ENCODE results near the gene SREK1.

Gene SREK1

DNA sequence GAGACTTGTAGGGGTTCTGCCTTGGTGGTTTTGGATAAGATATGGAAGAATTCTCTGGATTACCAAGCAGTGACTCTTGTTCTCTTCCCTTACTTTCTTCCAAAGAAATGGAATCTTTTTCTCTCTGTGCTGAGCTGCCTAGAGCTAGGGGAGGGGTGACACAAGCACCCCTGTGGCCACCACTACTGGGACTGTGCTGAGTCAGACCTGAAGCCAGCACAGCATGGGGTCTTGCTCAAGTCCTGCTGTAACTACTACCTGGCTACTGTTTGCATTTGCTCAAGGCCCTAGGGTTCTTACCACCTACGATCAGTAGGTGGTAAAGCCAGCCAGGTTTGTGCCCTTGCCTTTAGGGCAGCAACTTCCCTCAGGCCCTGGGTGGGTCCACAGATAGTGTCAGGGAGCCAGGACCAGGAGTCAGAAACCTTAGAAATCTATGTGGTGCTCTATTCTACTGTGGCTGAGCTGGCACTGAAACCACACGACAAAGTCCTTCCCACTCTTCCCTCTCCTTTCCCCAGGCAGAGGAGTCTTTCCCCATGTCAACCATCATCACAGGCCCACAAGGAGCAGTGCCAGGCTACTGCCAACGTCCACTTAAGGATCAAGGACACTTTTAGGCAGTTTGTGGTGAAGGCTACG, 53.8 kb downstream of the SREK1 start:
- H3K4me2 ChIP-seq (ENCODE audit: low read length) = no peak overlapping the region
- H3K4me1 ChIP-seq = no peaks in the 10 kb centered on the region
- no peaks in the 10 kb centered on the region for H3K79me2 ChIP-seq
- H3K9ac ChIP-seq = no peak overlapping the region
- no peak overlapping the region for H3K4me3 ChIP-seq (ENCODE audit: low read depth, low read length)
- no peak overlapping the region for H2AFZ ChIP-seq
- no peaks in the 10 kb centered on the region for H3K27me3 ChIP-seq (ENCODE audit: control insufficient read depth, insufficient read depth, low read length)
- no peaks in the 10 kb centered on the region for H3K36me3 ChIP-seq (ENCODE audit: control insufficient read depth, insufficient read depth, low read length)
- H3K27ac ChIP-seq = no peak overlapping the region
- H3K9me3 ChIP-seq (ENCODE audit: control insufficient read depth, low read length) = no peaks in the 10 kb centered on the region
- TF ChIP-seq, protein P1, sequence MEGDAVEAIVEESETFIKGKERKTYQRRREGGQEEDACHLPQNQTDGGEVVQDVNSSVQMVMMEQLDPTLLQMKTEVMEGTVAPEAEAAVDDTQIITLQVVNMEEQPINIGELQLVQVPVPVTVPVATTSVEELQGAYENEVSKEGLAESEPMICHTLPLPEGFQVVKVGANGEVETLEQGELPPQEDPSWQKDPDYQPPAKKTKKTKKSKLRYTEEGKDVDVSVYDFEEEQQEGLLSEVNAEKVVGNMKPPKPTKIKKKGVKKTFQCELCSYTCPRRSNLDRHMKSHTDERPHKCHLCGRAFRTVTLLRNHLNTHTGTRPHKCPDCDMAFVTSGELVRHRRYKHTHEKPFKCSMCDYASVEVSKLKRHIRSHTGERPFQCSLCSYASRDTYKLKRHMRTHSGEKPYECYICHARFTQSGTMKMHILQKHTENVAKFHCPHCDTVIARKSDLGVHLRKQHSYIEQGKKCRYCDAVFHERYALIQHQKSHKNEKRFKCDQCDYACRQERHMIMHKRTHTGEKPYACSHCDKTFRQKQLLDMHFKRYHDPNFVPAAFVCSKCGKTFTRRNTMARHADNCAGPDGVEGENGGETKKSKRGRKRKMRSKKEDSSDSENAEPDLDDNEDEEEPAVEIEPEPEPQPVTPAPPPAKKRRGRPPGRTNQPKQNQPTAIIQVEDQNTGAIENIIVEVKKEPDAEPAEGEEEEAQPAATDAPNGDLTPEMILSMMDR (IDR thresholded peaks at IDR 0.05) = no peak

GRCh38 chr5:66198837-66199236, 54.7 kb downstream of the SREK1 start:
- TF ChIP-seq, protein P1 (IDR thresholded peaks at IDR 0.05) = no peak
- Histone ChIP-seq H3K4me2 (ENCODE audit: low read length) (no peak overlapping the region), H3K27me3 (ENCODE audit: control insufficient read depth, insufficient read depth, low read length) (no peaks in the 10 kb centered on the region), H3K4me1 (no peaks in the 10 kb centered on the region), H3K79me2 (no peaks in the 10 kb centered on the region), H3K27ac (no peak overlapping the region), H3K36me3 (ENCODE audit: control insufficient read depth, insufficient read depth, low read length) (no peaks in the 10 kb centered on the region), H3K4me3 (ENCODE audit: low read depth, low read length) (no peak overlapping the region), H2AFZ (no peak overlapping the region), H3K9ac (no peak overlapping the region), H3K9me3 (ENCODE audit: control insufficient read depth, low read length) (no peaks in the 10 kb centered on the region)

- Histone ChIP-seq H3K4me1 (no peaks in the 10 kb centered on the region), H3K79me2 (no peaks in the 10 kb centered on the region), H2AFZ (no peak overlapping the region), H3K9ac (no peak overlapping the region), H3K36me3 (ENCODE audit: control insufficient read depth, insufficient read depth, low read length) (no peaks in the 10 kb centered on the region), H3K4me2 (ENCODE audit: low read length) (no peak overlapping the region), H3K27ac (no peak overlapping the region), H3K4me3 (ENCODE audit: low read depth, low read length) (no peak overlapping the region), H3K9me3 (ENCODE audit: control insufficient read depth, low read length) (no peaks in the 10 kb centered on the region), H3K27me3 (ENCODE audit: control insufficient read depth, insufficient read depth, low read length) (no peaks in the 10 kb centered on the region)
- TF ChIP-seq, protein P1 (IDR thresholded peaks at IDR 0.05) = no peak
Observed at GRCh38 chr5:66203531-66203930, 59.4 kb downstream of the SREK1 start.

DNA sequence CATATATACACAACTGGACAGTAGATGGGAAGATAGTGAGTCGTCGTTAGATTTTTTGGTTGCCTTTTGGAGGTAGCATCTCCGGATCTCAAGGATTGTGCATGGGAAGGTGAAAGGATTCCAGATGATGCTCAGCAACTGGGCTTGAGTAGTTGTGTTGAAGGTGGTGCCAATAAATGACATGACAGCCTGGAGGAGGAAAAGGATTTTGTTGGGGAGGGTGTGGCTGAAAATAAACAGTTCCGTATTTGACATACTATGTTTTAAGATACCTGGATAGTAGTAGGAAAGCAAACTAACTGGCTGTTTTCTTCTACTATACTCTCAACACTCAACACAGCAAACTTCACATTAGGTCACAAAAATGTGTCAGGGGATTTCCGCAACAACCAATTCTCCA, 62.4 kb downstream of the SREK1 start:
- no peak overlapping the region for H3K4me2 ChIP-seq (ENCODE audit: low read length)
- H2AFZ ChIP-seq = no peak overlapping the region
- no peaks in the 10 kb centered on the region for H3K79me2 ChIP-seq
- no peak overlapping the region for H3K9ac ChIP-seq
- no peaks in the 10 kb centered on the region for H3K4me1 ChIP-seq
- TF ChIP-seq, protein P1 (IDR thresholded peaks at IDR 0.05) = no peak
- no peaks in the 10 kb centered on the region for H3K27me3 ChIP-seq (ENCODE audit: control insufficient read depth, insufficient read depth, low read length)
- no peak overlapping the region for H3K27ac ChIP-seq
- H3K36me3 ChIP-seq (ENCODE audit: control insufficient read depth, insufficient read depth, low read length) = no peaks in the 10 kb centered on the region
- no peak overlapping the region for H3K4me3 ChIP-seq (ENCODE audit: low read depth, low read length)
- H3K9me3 ChIP-seq (ENCODE audit: control insufficient read depth, low read length) = no peaks in the 10 kb centered on the region

All from parathyroid adenoma (tissue), 2 donors.